MM.1S (cell line): Measurements from ENCODE around the gene ZEB2.

ENCODE experiments used
- EZH2 ChIP-seq: fragments of 300-600 bp; sonication (generic); optimal IDR thresholded peaks from 2 replicates; pipeline ENCODE3; 2017; ENCODE audit warnings: low read depth, mild to moderate bottlenecking, antibody characterized with exemption, low read length, mixed read lengths
- TF ChIP-seq, protein P1 (sequence below): fragments of 300-600 bp; sonication (generic); IDR thresholded peaks from 2 replicates; pipeline ENCODE4 v1.5.1; 2016; ENCODE audit warnings: antibody characterized with exemption, low read length, mixed read lengths

DNA sequence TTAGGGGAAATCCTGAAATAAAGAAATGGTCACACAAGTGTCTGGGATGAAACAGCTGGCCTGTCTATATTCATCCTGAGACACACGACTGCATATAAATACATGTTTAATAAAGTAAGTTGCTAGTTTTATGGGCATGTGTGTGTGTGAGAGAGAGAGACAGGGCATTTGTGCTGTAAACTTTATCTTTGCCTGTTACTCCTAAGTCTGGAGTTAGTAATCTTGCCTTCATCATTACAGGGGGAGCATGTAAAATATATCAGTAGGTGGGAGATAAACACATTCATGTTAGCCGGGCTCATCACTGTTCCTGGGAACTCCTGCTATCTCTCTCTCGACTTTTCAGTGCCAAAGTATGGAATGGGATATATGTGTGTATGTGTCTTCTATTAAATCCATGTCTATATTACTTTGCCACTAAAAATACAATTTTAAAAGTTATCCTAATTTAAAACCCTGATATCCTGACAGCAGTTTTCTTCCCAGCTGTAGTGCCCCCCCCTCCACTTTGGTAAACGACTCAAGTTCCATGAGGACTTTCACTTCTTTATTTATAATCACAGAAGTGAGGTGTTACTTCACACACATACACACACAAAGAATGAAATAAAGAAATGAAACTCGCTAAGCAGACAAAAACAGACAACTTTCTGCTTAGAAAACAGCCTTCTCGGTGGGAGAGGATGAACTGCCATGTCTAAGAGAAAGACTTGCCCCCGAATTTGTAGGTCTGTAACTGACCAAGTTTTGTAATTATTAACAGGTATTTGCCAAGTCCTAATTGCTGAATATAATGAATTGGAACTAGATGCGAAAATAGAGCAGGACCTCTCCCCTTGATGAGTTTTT is 947 bp downstream of the ZEB2 start:
- TF ChIP-seq, protein P1, sequence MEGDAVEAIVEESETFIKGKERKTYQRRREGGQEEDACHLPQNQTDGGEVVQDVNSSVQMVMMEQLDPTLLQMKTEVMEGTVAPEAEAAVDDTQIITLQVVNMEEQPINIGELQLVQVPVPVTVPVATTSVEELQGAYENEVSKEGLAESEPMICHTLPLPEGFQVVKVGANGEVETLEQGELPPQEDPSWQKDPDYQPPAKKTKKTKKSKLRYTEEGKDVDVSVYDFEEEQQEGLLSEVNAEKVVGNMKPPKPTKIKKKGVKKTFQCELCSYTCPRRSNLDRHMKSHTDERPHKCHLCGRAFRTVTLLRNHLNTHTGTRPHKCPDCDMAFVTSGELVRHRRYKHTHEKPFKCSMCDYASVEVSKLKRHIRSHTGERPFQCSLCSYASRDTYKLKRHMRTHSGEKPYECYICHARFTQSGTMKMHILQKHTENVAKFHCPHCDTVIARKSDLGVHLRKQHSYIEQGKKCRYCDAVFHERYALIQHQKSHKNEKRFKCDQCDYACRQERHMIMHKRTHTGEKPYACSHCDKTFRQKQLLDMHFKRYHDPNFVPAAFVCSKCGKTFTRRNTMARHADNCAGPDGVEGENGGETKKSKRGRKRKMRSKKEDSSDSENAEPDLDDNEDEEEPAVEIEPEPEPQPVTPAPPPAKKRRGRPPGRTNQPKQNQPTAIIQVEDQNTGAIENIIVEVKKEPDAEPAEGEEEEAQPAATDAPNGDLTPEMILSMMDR = no peak
- TF ChIP-seq EZH2 = no peak
